SK-N-SH treated with all-trans-retinoic acid at 6 μM for 48 hours (cell line): ENCODE results near the gene ZNF142.

ENCODE experiments used
- ATAC-seq: fragments of 200-7000 bp; cut with Tn5 transposase; 3 replicates; pipeline ENCODE4 v1.9.1; 2020; ENCODE audit warnings: mild to moderate bottlenecking, moderate library complexity
- ARNTL ChIP-seq: fragments of 450-650 bp; formaldehyde crosslinking; IDR thresholded peaks from 2 replicates; pipeline ENCODE4 v1.5.0; 2020; ENCODE audit warnings: low read depth, mild to moderate bottlenecking, moderate library complexity, borderline replicate concordance
- CSDC2 ChIP-seq: fragments of 250-450 bp; sonication (Bioruptor Pico); IDR thresholded peaks from 2 replicates; pipeline ENCODE4 v1.5.0; 2020; ENCODE audit warnings: mild to moderate bottlenecking, moderate library complexity
- ESRRG ChIP-seq: fragments of 250-450 bp; sonication (Bioruptor Pico); IDR thresholded peaks from 2 replicates; pipeline ENCODE4 v1.6.1; 2021; ENCODE audit warnings: mild to moderate bottlenecking
- ISL1 ChIP-seq: fragments of 250-450 bp; sonication (Bioruptor Pico); IDR thresholded peaks from 2 replicates; pipeline ENCODE4 v2.1.2; 2022; ENCODE audit warnings: mild to moderate bottlenecking, moderate library complexity
- PPARA ChIP-seq: fragments of 250-450 bp; sonication (Bioruptor Pico); IDR thresholded peaks from 2 replicates; pipeline ENCODE4 v1.5.0; 2020; ENCODE audit warnings: mild to moderate bottlenecking, borderline replicate concordance
- RARB ChIP-seq: fragments of 250-450 bp; sonication (Bioruptor Pico); IDR thresholded peaks from 2 replicates; pipeline ENCODE4 v1.8.0; 2021; ENCODE audit warnings: mild to moderate bottlenecking, moderate library complexity
- TCF4 ChIP-seq: fragments of 250-450 bp; sonication (Bioruptor Pico); IDR thresholded peaks from 2 replicates; pipeline ENCODE4 v1.8.0; 2021; ENCODE audit warnings: mild to moderate bottlenecking, moderate library complexity, borderline replicate concordance
- TOX ChIP-seq: fragments of 250-450 bp; sonication (Bioruptor Pico); IDR thresholded peaks from 2 replicates; pipeline ENCODE4 v1.8.0; 2021; ENCODE audit warnings: mild to moderate bottlenecking, moderate library complexity, borderline replicate concordance
- ZC3H10 ChIP-seq: fragments of 250-450 bp; sonication (Bioruptor Pico); IDR thresholded peaks from 2 replicates; pipeline ENCODE4 v1.5.1; 2021; ENCODE audit warnings: mild to moderate bottlenecking, moderate library complexity
- TF ChIP-seq, protein P1 (sequence below): fragments of 250-450 bp; sonication (Bioruptor Pico); IDR thresholded peaks from 2 replicates; pipeline ENCODE4 v1.5.1; 2021; ENCODE audit warnings: mild to moderate bottlenecking, moderate library complexity
- TF ChIP-seq, protein P2 (sequence below): fragments of 250-450 bp; sonication (Bioruptor Pico); IDR thresholded peaks from 2 replicates; pipeline ENCODE4 v1.8.0; 2021; ENCODE audit warnings: low read depth, mild to moderate bottlenecking, moderate library complexity, borderline replicate concordance

ZNF142 gene

DNA sequence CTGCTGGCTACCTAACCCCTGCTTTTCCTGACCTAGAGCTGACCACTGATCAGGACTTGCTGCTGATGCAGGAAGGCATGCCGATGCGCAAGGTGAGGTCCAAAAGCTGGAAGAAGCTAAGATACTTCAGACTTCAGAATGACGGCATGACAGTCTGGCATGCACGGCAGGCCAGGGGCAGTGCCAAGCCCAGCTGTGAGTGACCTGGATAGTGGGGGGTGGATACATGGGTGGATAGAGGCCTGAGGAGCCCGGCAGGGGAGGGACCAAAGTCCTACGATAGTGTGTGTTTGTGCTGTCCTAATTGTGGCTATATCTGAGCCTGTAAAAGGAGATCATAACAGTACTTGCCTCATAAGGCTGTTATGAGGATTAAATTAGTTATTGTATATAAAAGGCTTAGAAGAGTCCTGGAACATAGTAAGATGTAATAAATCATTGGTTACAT lies 43.5 kb downstream of the ZNF142 start:
- no peak for ATAC-seq
- TF ChIP-seq ESRRG (CRISPR knock-in tag) = no peak
- no peak for TF ChIP-seq PPARA (CRISPR knock-in tag)
- TF ChIP-seq ARNTL (CRISPR knock-in tag) = no peak
- no peak for TF ChIP-seq ZC3H10 (CRISPR knock-in tag)
- no peak for TF ChIP-seq ISL1
- TF ChIP-seq, protein P1, sequence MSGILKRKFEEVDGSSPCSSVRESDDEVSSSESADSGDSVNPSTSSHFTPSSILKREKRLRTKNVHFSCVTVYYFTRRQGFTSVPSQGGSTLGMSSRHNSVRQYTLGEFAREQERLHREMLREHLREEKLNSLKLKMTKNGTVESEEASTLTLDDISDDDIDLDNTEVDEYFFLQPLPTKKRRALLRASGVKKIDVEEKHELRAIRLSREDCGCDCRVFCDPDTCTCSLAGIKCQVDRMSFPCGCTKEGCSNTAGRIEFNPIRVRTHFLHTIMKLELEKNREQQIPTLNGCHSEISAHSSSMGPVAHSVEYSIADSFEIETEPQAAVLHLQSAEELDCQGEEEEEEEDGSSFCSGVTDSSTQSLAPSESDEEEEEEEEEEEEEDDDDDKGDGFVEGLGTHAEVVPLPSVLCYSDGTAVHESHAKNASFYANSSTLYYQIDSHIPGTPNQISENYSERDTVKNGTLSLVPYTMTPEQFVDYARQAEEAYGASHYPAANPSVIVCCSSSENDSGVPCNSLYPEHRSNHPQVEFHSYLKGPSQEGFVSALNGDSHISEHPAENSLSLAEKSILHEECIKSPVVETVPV (CRISPR knock-in tag) = no peak
- TF ChIP-seq, protein P2, sequence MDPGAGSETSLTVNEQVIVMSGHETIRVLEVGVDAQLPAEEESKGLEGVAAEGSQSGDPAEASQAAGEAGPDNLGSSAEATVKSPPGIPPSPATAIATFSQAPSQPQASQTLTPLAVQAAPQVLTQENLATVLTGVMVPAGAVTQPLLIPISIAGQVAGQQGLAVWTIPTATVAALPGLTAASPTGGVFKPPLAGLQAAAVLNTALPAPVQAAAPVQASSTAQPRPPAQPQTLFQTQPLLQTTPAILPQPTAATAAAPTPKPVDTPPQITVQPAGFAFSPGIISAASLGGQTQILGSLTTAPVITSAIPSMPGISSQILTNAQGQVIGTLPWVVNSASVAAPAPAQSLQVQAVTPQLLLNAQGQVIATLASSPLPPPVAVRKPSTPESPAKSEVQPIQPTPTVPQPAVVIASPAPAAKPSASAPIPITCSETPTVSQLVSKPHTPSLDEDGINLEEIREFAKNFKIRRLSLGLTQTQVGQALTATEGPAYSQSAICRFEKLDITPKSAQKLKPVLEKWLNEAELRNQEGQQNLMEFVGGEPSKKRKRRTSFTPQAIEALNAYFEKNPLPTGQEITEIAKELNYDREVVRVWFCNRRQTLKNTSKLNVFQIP (CRISPR knock-in tag) = no peak

DNA sequence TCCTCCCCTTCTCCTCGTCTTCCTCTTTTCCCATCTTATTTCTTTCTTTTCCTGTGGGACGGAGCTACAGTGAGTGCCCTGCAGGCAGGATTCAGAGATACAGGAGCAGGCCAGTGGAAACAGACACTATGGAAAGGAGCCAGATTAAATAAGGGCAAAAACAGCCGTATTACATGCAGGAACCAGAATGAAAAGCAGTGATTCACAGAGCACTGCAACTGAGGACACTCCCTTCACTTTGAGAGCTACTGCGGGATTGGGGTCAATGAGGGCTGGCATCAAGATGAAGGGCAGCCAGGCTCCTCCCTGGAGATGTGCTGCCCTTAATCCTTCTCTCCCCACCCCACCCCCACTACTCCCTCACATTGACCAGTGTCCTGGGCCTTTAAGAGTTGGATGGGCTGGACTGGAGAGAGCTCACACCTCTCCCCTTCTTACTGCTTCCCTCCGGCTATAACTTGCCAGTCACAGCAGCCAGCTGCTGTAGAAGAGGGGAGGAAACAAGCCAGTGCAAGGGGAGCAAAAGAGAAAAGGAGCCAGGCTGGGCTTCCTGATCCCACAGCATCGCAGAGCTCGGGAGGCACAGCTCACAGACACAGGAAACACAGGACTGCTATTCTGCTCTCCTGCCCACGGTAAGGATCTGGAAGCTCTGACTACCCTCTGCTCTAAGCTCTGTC lies 51.8 kb downstream of the ZNF142 start, which contains the start of gene PLCD4:
Gene PLCD4 (plus strand): TSS at position 464 of the 680 bp plus-strand sequence. CDS start 7,841 bp downstream, outside the sequence.
- ATAC-seq = peak; percentile 90

DNA sequence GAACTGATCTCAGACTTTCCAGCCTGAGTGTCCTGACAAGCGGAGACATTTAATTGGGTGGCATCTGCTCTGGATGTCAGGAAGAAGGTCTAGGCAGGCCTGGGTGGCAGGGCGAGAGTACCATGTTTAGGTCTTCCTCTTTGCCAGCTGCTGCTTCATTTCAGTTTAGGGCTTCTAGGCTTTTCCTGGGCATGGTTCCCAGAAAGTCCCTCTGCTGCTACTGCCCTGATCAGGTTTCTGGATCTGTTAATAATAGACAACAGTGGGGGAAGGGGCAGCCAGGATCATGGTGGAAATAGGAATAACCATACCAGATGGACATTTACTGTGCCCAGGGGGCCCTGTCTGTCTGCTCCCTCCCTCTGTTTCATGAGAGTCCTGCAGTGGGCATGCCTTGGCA lies 54.0 kb downstream of the ZNF142 start:
- peak; percentile 42 for ATAC-seq
- TF ChIP-seq RARB (CRISPR knock-in tag) = 0 out of 2 replicates have a peak, but pooled peaks have one; percentile 26
- TF ChIP-seq CSDC2 (CRISPR knock-in tag) = no peak

More for the DNA sequence above, 51.8 kb downstream of the ZNF142 start, which contains the start of gene PLCD4:
- no peak for TF ChIP-seq TOX
- TF ChIP-seq, protein P2 (CRISPR knock-in tag) = no peak
- TF ChIP-seq, protein P1 (CRISPR knock-in tag) = no peak
- TF ChIP-seq TCF4 (CRISPR knock-in tag) = peak; percentile 67; the same call in 1 of the 2 replicates
